ENCODE data around the gene TMOD1.

Gene TMOD1

GRCh38 chr9:97555164-97555563, 53.7 kb downstream of the TMOD1 start:
- H3K4me1 ChIP-seq (ENCODE audit: control insufficient read depth in 1 of 2, insufficient read depth in 2 of 2, low read length in 2 of 2), result peaks cover 0 to 7% of the 10 kb centered on the region in 2 donors
- H3K27ac ChIP-seq (ENCODE audit: low read depth, low read length), result no peak overlapping the region
- no peaks in the 10 kb centered on the region for H3K36me3 ChIP-seq (ENCODE audit: control insufficient read depth in 1 of 2, insufficient read depth in 2 of 2, low read length in 2 of 2)
- no peak overlapping the region for H3K9ac ChIP-seq (ENCODE audit: low read depth in 1 of 2, low read length in 2 of 2)
- H3K27me3 ChIP-seq (ENCODE audit: control insufficient read depth in 1 of 2, insufficient read depth in 2 of 2, low read length in 2 of 2), result no peaks in the 10 kb centered on the region
- H3K9me3 ChIP-seq (ENCODE audit: control insufficient read depth in 1 of 2, low read length in 2 of 2), result no peaks in the 10 kb centered on the region
- no peak overlapping the region for H3K4me3 ChIP-seq (ENCODE audit: low read depth in 1 of 2, low read length in 2 of 2)

GRCh38 chr9:97556036-97556720, 54.7 kb downstream of the TMOD1 start:
- H3K9ac ChIP-seq (ENCODE audit: low read depth in 1 of 2, low read length in 2 of 2), result no peak overlapping the region
- no peak overlapping the region for H3K27ac ChIP-seq (ENCODE audit: low read depth, low read length)
- H3K4me1 ChIP-seq (ENCODE audit: control insufficient read depth in 1 of 2, insufficient read depth in 2 of 2, low read length in 2 of 2), result peaks cover 0 to 7% of the 10 kb centered on the region in 2 donors
- H3K36me3 ChIP-seq (ENCODE audit: control insufficient read depth in 1 of 2, insufficient read depth in 2 of 2, low read length in 2 of 2), result no peaks in the 10 kb centered on the region
- H3K27me3 ChIP-seq (ENCODE audit: control insufficient read depth in 1 of 2, insufficient read depth in 2 of 2, low read length in 2 of 2), result no peaks in the 10 kb centered on the region
- no peaks in the 10 kb centered on the region for H3K9me3 ChIP-seq (ENCODE audit: control insufficient read depth in 1 of 2, low read length in 2 of 2)
- H3K4me3 ChIP-seq (ENCODE audit: low read depth in 1 of 2, low read length in 2 of 2), result no peak overlapping the region

GRCh38 chr9:97556721-97557605, 55.5 kb downstream of the TMOD1 start:
- H3K9ac ChIP-seq (ENCODE audit: low read depth in 1 of 2, low read length in 2 of 2), result no peak overlapping the region
- H3K4me3 ChIP-seq (ENCODE audit: low read depth in 1 of 2, low read length in 2 of 2), result no peak overlapping the region
- H3K4me1 ChIP-seq (ENCODE audit: control insufficient read depth in 1 of 2, insufficient read depth in 2 of 2, low read length in 2 of 2), result peaks cover 0 to 7% of the 10 kb centered on the region in 2 donors
- no peaks in the 10 kb centered on the region for H3K27me3 ChIP-seq (ENCODE audit: control insufficient read depth in 1 of 2, insufficient read depth in 2 of 2, low read length in 2 of 2)
- no peaks in the 10 kb centered on the region for H3K36me3 ChIP-seq (ENCODE audit: control insufficient read depth in 1 of 2, insufficient read depth in 2 of 2, low read length in 2 of 2)
- no peak overlapping the region for H3K27ac ChIP-seq (ENCODE audit: low read depth, low read length)
- no peaks in the 10 kb centered on the region for H3K9me3 ChIP-seq (ENCODE audit: control insufficient read depth in 1 of 2, low read length in 2 of 2)

- Histone ChIP-seq H3K4me3 (ENCODE audit: low read depth in 1 of 2, low read length in 2 of 2) (no peak overlapping the region), H3K27ac (ENCODE audit: low read depth, low read length) (no peak overlapping the region), H3K9ac (ENCODE audit: low read depth in 1 of 2, low read length in 2 of 2) (no peak overlapping the region)
These were observed 56.2 kb downstream of the TMOD1 start for GRCh38 chr9:97557606-97558095.

GRCh38 chr9:97558701-97559101, 57.2 kb downstream of the TMOD1 start:
- Histone ChIP-seq H3K36me3 (ENCODE audit: control insufficient read depth in 1 of 2, insufficient read depth in 2 of 2, low read length in 2 of 2) (no peaks in the 10 kb centered on the region), H3K27ac (ENCODE audit: low read depth, low read length) (no peak overlapping the region), H3K9me3 (ENCODE audit: control insufficient read depth in 1 of 2, low read length in 2 of 2) (no peaks in the 10 kb centered on the region), H3K4me1 (ENCODE audit: control insufficient read depth in 1 of 2, insufficient read depth in 2 of 2, low read length in 2 of 2) (peaks cover 0 to 7% of the 10 kb centered on the region in 2 donors), H3K27me3 (ENCODE audit: control insufficient read depth in 1 of 2, insufficient read depth in 2 of 2, low read length in 2 of 2) (no peaks in the 10 kb centered on the region), H3K4me3 (ENCODE audit: low read depth in 1 of 2, low read length in 2 of 2) (no peak overlapping the region), H3K9ac (ENCODE audit: low read depth in 1 of 2, low read length in 2 of 2) (no peak overlapping the region)

More at GRCh38 chr9:97557606-97558095, 56.2 kb downstream of the TMOD1 start:
- Histone ChIP-seq H3K36me3 (ENCODE audit: control insufficient read depth in 1 of 2, insufficient read depth in 2 of 2, low read length in 2 of 2) (no peaks in the 10 kb centered on the region), H3K4me1 (ENCODE audit: control insufficient read depth in 1 of 2, insufficient read depth in 2 of 2, low read length in 2 of 2) (peaks cover 0 to 7% of the 10 kb centered on the region in 2 donors), H3K9me3 (ENCODE audit: control insufficient read depth in 1 of 2, low read length in 2 of 2) (no peaks in the 10 kb centered on the region), H3K27me3 (ENCODE audit: control insufficient read depth in 1 of 2, insufficient read depth in 2 of 2, low read length in 2 of 2) (no peaks in the 10 kb centered on the region)

GRCh38 chr9:97559111-97559514, 57.6 kb downstream of the TMOD1 start:
- no peak overlapping the region for H3K4me3 ChIP-seq (ENCODE audit: low read depth in 1 of 2, low read length in 2 of 2)
- H3K9me3 ChIP-seq (ENCODE audit: control insufficient read depth in 1 of 2, low read length in 2 of 2), result no peaks in the 10 kb centered on the region
- H3K27ac ChIP-seq (ENCODE audit: low read depth, low read length), result no peak overlapping the region
- H3K9ac ChIP-seq (ENCODE audit: low read depth in 1 of 2, low read length in 2 of 2), result no peak overlapping the region
- no peaks in the 10 kb centered on the region for H3K27me3 ChIP-seq (ENCODE audit: control insufficient read depth in 1 of 2, insufficient read depth in 2 of 2, low read length in 2 of 2)
- H3K36me3 ChIP-seq (ENCODE audit: control insufficient read depth in 1 of 2, insufficient read depth in 2 of 2, low read length in 2 of 2), result no peaks in the 10 kb centered on the region
- H3K4me1 ChIP-seq (ENCODE audit: control insufficient read depth in 1 of 2, insufficient read depth in 2 of 2, low read length in 2 of 2), result peaks cover 2 to 7% of the 10 kb centered on the region in 2 donors

- Histone ChIP-seq H3K27me3 (ENCODE audit: control insufficient read depth in 1 of 2, insufficient read depth in 2 of 2, low read length in 2 of 2) (no peaks in the 10 kb centered on the region), H3K36me3 (ENCODE audit: control insufficient read depth in 1 of 2, insufficient read depth in 2 of 2, low read length in 2 of 2) (no peaks in the 10 kb centered on the region), H3K27ac (ENCODE audit: low read depth, low read length) (no peak overlapping the region), H3K9me3 (ENCODE audit: control insufficient read depth in 1 of 2, low read length in 2 of 2) (no peaks in the 10 kb centered on the region), H3K9ac (ENCODE audit: low read depth in 1 of 2, low read length in 2 of 2) (no peak overlapping the region), H3K4me1 (ENCODE audit: control insufficient read depth in 1 of 2, insufficient read depth in 2 of 2, low read length in 2 of 2) (peaks cover 4 to 8% of the 10 kb centered on the region in 2 donors), H3K4me3 (ENCODE audit: low read depth in 1 of 2, low read length in 2 of 2) (no peak overlapping the region)
These were observed 58.7 kb downstream of the TMOD1 start for GRCh38 chr9:97560154-97560553.

- H3K9ac ChIP-seq (ENCODE audit: low read depth in 1 of 2, low read length in 2 of 2), result no peak overlapping the region
- no peaks in the 10 kb centered on the region for H3K27me3 ChIP-seq (ENCODE audit: control insufficient read depth in 1 of 2, insufficient read depth in 2 of 2, low read length in 2 of 2)
- H3K4me1 ChIP-seq (ENCODE audit: control insufficient read depth in 1 of 2, insufficient read depth in 2 of 2, low read length in 2 of 2), result peaks cover 0 to 8% of the 10 kb centered on the region in 2 donors
- no peak overlapping the region for H3K27ac ChIP-seq (ENCODE audit: low read depth, low read length)
- H3K4me3 ChIP-seq (ENCODE audit: low read depth in 1 of 2, low read length in 2 of 2), result no peak overlapping the region
- H3K36me3 ChIP-seq (ENCODE audit: control insufficient read depth in 1 of 2, insufficient read depth in 2 of 2, low read length in 2 of 2), result no peaks in the 10 kb centered on the region
- no peaks in the 10 kb centered on the region for H3K9me3 ChIP-seq (ENCODE audit: control insufficient read depth in 1 of 2, low read length in 2 of 2)
These were observed 59.4 kb downstream of the TMOD1 start for GRCh38 chr9:97560851-97561250.

- H3K4me3 ChIP-seq (ENCODE audit: low read depth in 1 of 2, low read length in 2 of 2), result no peak overlapping the region
- H3K27me3 ChIP-seq (ENCODE audit: control insufficient read depth in 1 of 2, insufficient read depth in 2 of 2, low read length in 2 of 2), result no peaks in the 10 kb centered on the region
- no peaks in the 10 kb centered on the region for H3K9me3 ChIP-seq (ENCODE audit: control insufficient read depth in 1 of 2, low read length in 2 of 2)
- H3K27ac ChIP-seq (ENCODE audit: low read depth, low read length), result no peak overlapping the region
- H3K9ac ChIP-seq (ENCODE audit: low read depth in 1 of 2, low read length in 2 of 2), result no peak overlapping the region
- no peaks in the 10 kb centered on the region for H3K36me3 ChIP-seq (ENCODE audit: control insufficient read depth in 1 of 2, insufficient read depth in 2 of 2, low read length in 2 of 2)
- peaks cover 0 to 8% of the 10 kb centered on the region in 2 donors for H3K4me1 ChIP-seq (ENCODE audit: control insufficient read depth in 1 of 2, insufficient read depth in 2 of 2, low read length in 2 of 2)
These were observed 60.0 kb downstream of the TMOD1 start for GRCh38 chr9:97561501-97561900.

GRCh38 chr9:97562542-97562941, 61.1 kb downstream of the TMOD1 start:
- H3K9me3 ChIP-seq (ENCODE audit: control insufficient read depth in 1 of 2, low read length in 2 of 2), result no peaks in the 10 kb centered on the region
- no peak overlapping the region for H3K4me3 ChIP-seq (ENCODE audit: low read depth in 1 of 2, low read length in 2 of 2)
- no peaks in the 10 kb centered on the region for H3K27me3 ChIP-seq (ENCODE audit: control insufficient read depth in 1 of 2, insufficient read depth in 2 of 2, low read length in 2 of 2)
- H3K9ac ChIP-seq (ENCODE audit: low read depth in 1 of 2, low read length in 2 of 2), result no peak overlapping the region
- no peak overlapping the region for H3K27ac ChIP-seq (ENCODE audit: low read depth, low read length)
- H3K36me3 ChIP-seq (ENCODE audit: control insufficient read depth in 1 of 2, insufficient read depth in 2 of 2, low read length in 2 of 2), result no peaks in the 10 kb centered on the region
- H3K4me1 ChIP-seq (ENCODE audit: control insufficient read depth in 1 of 2, insufficient read depth in 2 of 2, low read length in 2 of 2), result peaks cover 0 to 8% of the 10 kb centered on the region in 2 donors
